Left ventricle myocardium inferior (tissue), 1 donor: ENCODE results near the gene TRIM38. TPM values are rescaled to one million over a fixed set of nuclear protein-coding genes. Genes with fewer than 3 reads are reported as not detected.

ENCODE experiments used
- DNase-seq: peaks from one replicate; pipeline ENCODE4 v3.0.0-alpha.2; 2020
- H3K27ac ChIP-seq: fragments of 200-600 bp; replicated peaks from 2 replicates; pipeline ENCODE4 v1.8.0; 2021
- H3K27me3 ChIP-seq: fragments of 200-600 bp; 2 replicates; pipeline ENCODE4 v1.8.0; 2021; ENCODE audit warnings: low read depth
- H3K36me3 ChIP-seq: fragments of 200-600 bp; 2 replicates; pipeline ENCODE4 v1.8.0; 2021
- H3K4me1 ChIP-seq: fragments of 200-600 bp; 2 replicates; pipeline ENCODE4 v1.8.0; 2021
- H3K4me3 ChIP-seq: fragments of 200-600 bp; 2 replicates; pipeline ENCODE4 v1.8.0; 2021; ENCODE audit warnings: mild to moderate bottlenecking, moderate library complexity
- H3K9me3 ChIP-seq: fragments of 200-600 bp; replicated peaks from 2 replicates; pipeline ENCODE4 v1.8.0; 2021
- intact Hi-C: fragments of 100-400 bp; cut with micrococcal nuclease; formaldehyde crosslinking; loops from one replicate; pipeline ENCODE4 v1.11.0; 2022
- total RNA-seq: library from RNA; stranded (reverse); fragmentation: NEBNext Ultra II Directional; extraction: Animal tissue kit (Norgen Biotek cat#: 25700); gene quantifications from one replicate; pipeline ENCODE4 v1.2.1, GENCODE V29; 2021
- TF ChIP-seq, protein P1 (sequence below): fragments of 200-600 bp; IDR thresholded peaks from 2 replicates; pipeline ENCODE4 v1.8.0; 2021; ENCODE audit warnings: antibody characterized with exemption, mild to moderate bottlenecking, borderline replicate concordance
- donor health status: DM: no; HTN: yes; CAD: no; lungs with severe emphysema.

TRIM38 gene
- total RNA-seq, 1 donor from 2014 or later: 2.2 TPM

DNA sequence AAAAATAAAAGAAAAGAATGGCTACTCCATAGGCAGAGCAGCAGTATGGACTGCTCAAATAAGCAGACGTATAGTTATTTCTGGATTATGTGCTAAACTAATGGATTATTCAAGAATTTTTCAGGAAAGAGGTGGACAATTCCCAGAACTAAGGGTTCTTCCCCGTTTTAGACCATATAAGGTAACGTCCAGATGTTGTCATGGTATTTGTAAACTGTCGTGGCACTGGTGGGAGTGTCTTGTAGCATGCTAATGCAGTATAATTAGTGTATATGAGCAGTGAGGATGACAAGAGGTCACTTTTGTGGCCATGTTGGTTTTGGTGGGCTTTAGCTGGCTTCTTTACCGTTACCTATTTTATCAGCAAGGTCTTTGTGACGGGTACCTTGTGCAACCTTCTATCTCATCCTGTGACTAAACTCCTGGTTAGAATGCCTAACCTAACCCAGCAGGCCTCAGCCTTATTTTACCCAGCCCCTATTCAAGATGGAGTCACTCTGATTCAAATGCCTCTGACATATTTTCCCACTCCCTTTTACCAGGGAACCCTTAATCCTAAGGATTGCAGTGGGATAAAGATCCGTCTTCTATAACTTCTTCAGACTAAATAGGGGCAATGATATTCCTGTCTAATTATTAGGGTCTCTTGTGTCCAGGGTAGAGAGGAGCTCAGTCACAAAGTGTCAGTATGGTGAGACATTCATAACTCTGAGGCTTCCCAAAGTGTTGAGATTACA lies 11.1 kb upstream of the TRIM38 start:
- DNase-seq: no peak
- Histone ChIP-seq H3K27ac (no peak overlapping the region), H3K4me1 (no peaks in the 10 kb centered on the region), H3K27me3 (no peaks in the 10 kb centered on the region), H3K4me3 (no peak overlapping the region), H3K9me3 (no peaks in the 10 kb centered on the region), H3K36me3 (no peaks in the 10 kb centered on the region)
- TF ChIP-seq, protein P1, sequence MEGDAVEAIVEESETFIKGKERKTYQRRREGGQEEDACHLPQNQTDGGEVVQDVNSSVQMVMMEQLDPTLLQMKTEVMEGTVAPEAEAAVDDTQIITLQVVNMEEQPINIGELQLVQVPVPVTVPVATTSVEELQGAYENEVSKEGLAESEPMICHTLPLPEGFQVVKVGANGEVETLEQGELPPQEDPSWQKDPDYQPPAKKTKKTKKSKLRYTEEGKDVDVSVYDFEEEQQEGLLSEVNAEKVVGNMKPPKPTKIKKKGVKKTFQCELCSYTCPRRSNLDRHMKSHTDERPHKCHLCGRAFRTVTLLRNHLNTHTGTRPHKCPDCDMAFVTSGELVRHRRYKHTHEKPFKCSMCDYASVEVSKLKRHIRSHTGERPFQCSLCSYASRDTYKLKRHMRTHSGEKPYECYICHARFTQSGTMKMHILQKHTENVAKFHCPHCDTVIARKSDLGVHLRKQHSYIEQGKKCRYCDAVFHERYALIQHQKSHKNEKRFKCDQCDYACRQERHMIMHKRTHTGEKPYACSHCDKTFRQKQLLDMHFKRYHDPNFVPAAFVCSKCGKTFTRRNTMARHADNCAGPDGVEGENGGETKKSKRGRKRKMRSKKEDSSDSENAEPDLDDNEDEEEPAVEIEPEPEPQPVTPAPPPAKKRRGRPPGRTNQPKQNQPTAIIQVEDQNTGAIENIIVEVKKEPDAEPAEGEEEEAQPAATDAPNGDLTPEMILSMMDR: no peak
- intact Hi-C loops: no loop called here

DNA sequence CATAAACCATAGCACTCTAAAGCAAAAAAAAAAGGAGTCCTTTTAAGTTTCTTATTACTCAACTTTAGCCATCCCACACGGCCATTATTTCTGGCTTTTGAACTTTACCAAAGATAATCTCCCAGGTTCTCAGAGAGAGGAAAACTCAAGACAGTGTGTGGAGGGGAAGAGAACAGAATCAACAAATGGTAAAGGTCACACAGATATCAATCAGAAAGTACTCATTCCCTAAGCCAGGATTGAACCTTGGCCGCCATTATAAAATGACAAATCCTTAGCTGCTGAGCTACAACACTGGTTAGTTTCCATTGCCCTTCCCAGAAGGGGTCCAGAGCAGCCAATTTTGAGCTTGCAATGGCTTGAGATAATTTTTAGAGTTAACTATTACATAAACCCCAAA lies 10.1 kb upstream of the TRIM38 start:
- H3K4me1 ChIP-seq: no peaks in the 10 kb centered on the region
- intact Hi-C loops: no loop called here
- H3K9me3 ChIP-seq: no peaks in the 10 kb centered on the region
- H3K36me3 ChIP-seq: no peaks in the 10 kb centered on the region
- DNase-seq: no peak
- TF ChIP-seq, protein P1: no peak
- no peaks in the 10 kb centered on the region for H3K27me3 ChIP-seq
- H3K4me3 ChIP-seq: no peak overlapping the region
- H3K27ac ChIP-seq: no peak overlapping the region

DNA sequence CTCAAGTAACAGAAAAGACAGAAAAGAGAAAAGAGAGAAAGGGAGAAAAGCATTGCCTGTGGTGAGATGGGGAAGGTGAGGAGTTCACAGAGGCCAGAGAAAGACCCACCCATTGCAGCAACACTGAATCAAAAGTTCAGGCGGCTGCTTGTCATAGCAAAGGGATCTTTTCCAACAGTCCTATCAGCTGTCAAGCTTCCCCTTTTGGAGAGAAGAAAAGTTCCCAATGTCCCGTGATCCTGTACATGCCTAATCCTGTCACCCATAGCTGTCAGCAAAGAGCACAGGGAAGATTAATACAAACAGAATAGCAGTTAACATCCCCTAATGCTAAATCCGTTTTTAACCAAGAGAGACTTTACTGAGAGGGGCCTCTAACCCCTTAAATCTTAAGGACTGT lies 8.9 kb upstream of the TRIM38 start:
- TF ChIP-seq, protein P1: no peak

DNA sequence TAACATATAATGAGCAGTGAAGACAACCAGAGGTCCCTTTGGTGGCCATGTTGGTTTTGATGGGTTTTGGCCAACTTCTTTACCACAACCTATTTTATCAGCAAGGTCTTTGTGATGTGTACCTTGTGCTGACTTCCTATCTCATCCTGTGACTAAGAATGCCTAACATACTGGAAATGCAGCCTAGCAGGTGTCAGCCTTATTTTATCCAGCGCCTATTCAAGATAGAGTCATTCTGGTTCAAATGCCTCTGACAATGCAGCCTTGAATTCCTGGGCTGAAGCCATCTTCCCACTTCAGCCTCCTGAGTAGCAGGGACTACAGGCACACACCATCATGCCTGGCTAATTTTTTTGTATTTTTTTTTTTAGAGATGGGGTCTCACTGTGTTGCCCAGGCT lies 7.8 kb upstream of the TRIM38 start:
- no peak overlapping the region for H3K4me3 ChIP-seq
- H3K36me3 ChIP-seq: no peaks in the 10 kb centered on the region
- no peaks in the 10 kb centered on the region for H3K4me1 ChIP-seq
- no peak for DNase-seq
- no peak overlapping the region for H3K27ac ChIP-seq
- intact Hi-C loops: no loop called here
- peaks cover 9% of the 10 kb centered on the region for H3K9me3 ChIP-seq
- TF ChIP-seq, protein P1: no peak
- H3K27me3 ChIP-seq: no peaks in the 10 kb centered on the region

More for the DNA sequence above, 8.9 kb upstream of the TRIM38 start:
- Histone ChIP-seq H3K36me3 (no peaks in the 10 kb centered on the region), H3K27me3 (no peaks in the 10 kb centered on the region), H3K4me1 (no peaks in the 10 kb centered on the region), H3K9me3 (peaks cover 4% of the 10 kb centered on the region), H3K27ac (no peak overlapping the region), H3K4me3 (no peak overlapping the region)
- intact Hi-C loops: no loop called here
- DNase-seq: no peak

DNA sequence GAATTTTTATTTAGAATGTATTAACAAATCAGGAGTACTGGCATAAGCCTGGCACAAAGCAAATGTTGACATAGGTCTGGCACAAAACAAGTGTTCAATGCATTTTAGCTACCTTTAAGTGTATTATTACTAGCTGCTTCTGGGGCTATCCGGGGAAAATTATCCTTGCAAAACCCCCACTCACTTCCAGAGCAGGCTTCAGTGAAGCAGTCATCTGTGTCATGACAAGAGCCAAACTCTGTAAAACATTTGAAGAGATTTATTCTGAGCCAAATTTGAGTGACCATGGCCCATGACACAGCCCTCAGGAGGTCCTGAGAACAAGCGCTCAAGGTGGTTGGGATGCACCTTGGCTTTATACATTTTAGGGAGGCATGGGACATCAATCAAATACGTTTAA lies 6.4 kb upstream of the TRIM38 start:
- DNase-seq: no peak
- Histone ChIP-seq H3K4me3 (no peak overlapping the region), H3K27me3 (no peaks in the 10 kb centered on the region), H3K27ac (no peak overlapping the region), H3K36me3 (no peaks in the 10 kb centered on the region), H3K9me3 (peaks cover 20% of the 10 kb centered on the region), H3K4me1 (no peaks in the 10 kb centered on the region)
- TF ChIP-seq, protein P1: no peak
- intact Hi-C loops: no loop called here
